HG03469 (cell line): Measurements from ENCODE around the gene UBA1.

Experiments used
- ATAC-seq: cut with Tn5 transposase; IDR thresholded peaks from one replicate; pipeline ENCODE4 v1.9.1; 2021; ENCODE audit warnings: mild to moderate bottlenecking, moderate library complexity, moderate number of reproducible peaks; ENCODE audit not compliant: unreplicated experiment

UBA1 gene

GRCh38 chrX:47169726-47170515 is 23.7 kb upstream of the UBA1 start:
- no peak for ATAC-seq

GRCh38 chrX:47170861-47171692 is 22.6 kb upstream of the UBA1 start:
- no peak for ATAC-seq

GRCh38 chrX:47171996-47172395 is 21.6 kb upstream of the UBA1 start:
- no peak for ATAC-seq

- ATAC-seq: no peak
These were observed 21.1 kb upstream of the UBA1 start for GRCh38 chrX:47172549-47172948.

GRCh38 chrX:47172971-47173792 is 20.4 kb upstream of the UBA1 start:
- no peak for ATAC-seq

- no peak for ATAC-seq
These were observed 19.3 kb upstream of the UBA1 start for GRCh38 chrX:47174376-47174775.

- ATAC-seq: no peak
These were observed 18.6 kb upstream of the UBA1 start for GRCh38 chrX:47174846-47175587.

GRCh38 chrX:47175588-47175980 is 18.0 kb upstream of the UBA1 start:
- no peak for ATAC-seq

GRCh38 chrX:47176101-47176740 is 17.4 kb upstream of the UBA1 start:
- ATAC-seq: no peak

GRCh38 chrX:47177079-47177478 is 16.6 kb upstream of the UBA1 start:
- no peak for ATAC-seq

GRCh38 chrX:47178337-47178736 is 15.3 kb upstream of the UBA1 start:
- ATAC-seq: no peak

- ATAC-seq: no peak
These were observed 14.3 kb upstream of the UBA1 start for GRCh38 chrX:47179221-47179927.

GRCh38 chrX:47179928-47180255 is 13.7 kb upstream of the UBA1 start:
- no peak for ATAC-seq

GRCh38 chrX:47180346-47180745 is 13.3 kb upstream of the UBA1 start:
- ATAC-seq: no peak

- no peak for ATAC-seq
These were observed 12.3 kb upstream of the UBA1 start for GRCh38 chrX:47181301-47181700.

- ATAC-seq: no peak
These were observed 11.4 kb upstream of the UBA1 start for GRCh38 chrX:47182106-47182700.

GRCh38 chrX:47184486-47184885 is 9.1 kb upstream of the UBA1 start:
- ATAC-seq: no peak

- ATAC-seq: no peak
These were observed 8.4 kb upstream of the UBA1 start for GRCh38 chrX:47185241-47185640.

GRCh38 chrX:47186096-47186740 is 7.4 kb upstream of the UBA1 start:
- ATAC-seq: no peak
